Measurements from ENCODE around the gene HCN4. TPM values are rescaled to one million over a fixed set of nuclear protein-coding genes. Genes with fewer than 3 reads are reported as not detected.

The HCN4 gene
- 8.5 and 9.3 TPM in 2 replicates for total RNA-seq (2021; fragmentation: NEBNext Ultra II Directional; extraction: Animal tissue kit (Norgen Biotek cat#: 25700))
- 3.7 and 4.1 TPM in 2 replicates for polyA plus RNA-seq (2011; rRNA removed)
- polyA plus RNA-seq (2011; cell fraction: cytosol; rRNA removed): 1.8 TPM
- polyA plus RNA-seq (2011; cell fraction: nucleus; rRNA removed): 4.5 TPM
- polyA plus RNA-seq (2012, experiment 1 of 2): 8.5 to 11.8 TPM (median 9.7 TPM) in 4 replicates
- 8.7 TPM for polyA plus RNA-seq (2012, experiment 2 of 2)
- 5.8 TPM for polyA plus RNA-seq (2013, experiment 1 of 2)
- 6.7 TPM for polyA plus RNA-seq (2013, experiment 2 of 2)
- 5.0 and 5.7 TPM in 2 replicates for polyA minus RNA-seq (2011; rRNA and poly(A)+ RNA removed)
- 4.4 TPM for polyA minus RNA-seq (2011; cell fraction: cytosol; rRNA and poly(A)+ RNA removed)
- 7.2 TPM for polyA minus RNA-seq (2011; cell fraction: nucleus; rRNA and poly(A)+ RNA removed)
- long read RNA-seq, experiment 1, partial matches to known transcripts: 0 of 14 reads
- long read RNA-seq, experiment 1, other reads (novel, unspliced or antisense): 14 of 14 reads
- long read RNA-seq, experiment 2, partial matches to known transcripts: 1 of 2 reads
- long read RNA-seq, experiment 2, other reads (novel, unspliced or antisense): 1 of 2 reads

- Histone ChIP-seq H3K14ac (ENCODE audit: insufficient read length) (no peak within 1 kb of the TSS), H3K23me2 (ENCODE audit: low read depth, low read length) (peaks cover 17% of the 10 kb centered on the region), H4K8ac (ENCODE audit: extremely low read depth, insufficient read depth, low read length) (peak within 1 kb of the TSS; percentile 84), H2BK12ac (ENCODE audit: low read depth, low read length) (peak within 1 kb of the TSS; percentile 80; the same call in 1 of the 2 replicates), H3K36me3 (ENCODE audit: control insufficient read depth in 2 of 4, insufficient read depth in 4 of 4, low read length in 3 of 4) (no peaks in the 10 kb centered on the region), H2BK20ac (ENCODE audit: low read length) (no peak within 1 kb of the TSS), H4K20me1 (replicated peaks in 1 of 2; ENCODE audit: control insufficient read depth in 1 of 2, insufficient read depth in 2 of 2, low read length in 2 of 2) (peaks cover 20 to 24% of the 10 kb centered on the region in 2 experiments), H4K91ac (replicated peaks; ENCODE audit: insufficient read length, low read length) (no peak within 1 kb of the TSS), H3K27ac (ENCODE audit: low read depth, low read length) (no peak within 1 kb of the TSS; the same call in 1 of the 2 replicates), H4K5ac (ENCODE audit: insufficient read length, low read depth, low read length) (no peak within 1 kb of the TSS), H3K4me3 (ENCODE audit: extremely low read depth in 1 of 4, insufficient read depth in 2 of 4, low read depth in 3 of 4, low read length in 4 of 4) (peak within 1 kb of the TSS; percentile 68 to 84 (median 76)), H2AK5ac (ENCODE audit: low read depth, low read length) (no peak within 1 kb of the TSS), H3K23ac (ENCODE audit: insufficient read length) (no peak within 1 kb of the TSS), H3K56ac (replicated peaks; ENCODE audit: insufficient read length, low read depth, low read length) (no peak within 1 kb of the TSS), H3K4me2 (ENCODE audit: insufficient read depth in 1 of 2, low read depth in 2 of 2, low read length in 2 of 2) (peak within 1 kb of the TSS; percentile 64 to 97), H2AFZ (ENCODE audit: low read length) (peak within 1 kb of the TSS; percentile 68; the same call in 1 of the 2 replicates), H3K27me3 (replicated peaks in 1 of 4; ENCODE audit: control insufficient read depth in 3 of 4, extremely low read depth in 1 of 4, insufficient read depth in 3 of 4, low read length in 3 of 4) (peaks cover 0 to 26% (median 20%) of the 10 kb centered on the region in 4 experiments; a peak in 6 of 7 replicates), H3K9me3 (ENCODE audit: insufficient read depth in 2 of 2, low read depth in 1 of 2, low read length in 1 of 2) (no peaks in the 10 kb centered on the region), H2BK5ac (ENCODE audit: low read depth, low read length) (peak within 1 kb of the TSS; percentile 24; the same call in 1 of the 2 replicates), H2BK15ac (ENCODE audit: low read length) (peak within 1 kb of the TSS; percentile 67; the same call in 1 of the 2 replicates), H3K79me2 (ENCODE audit: control insufficient read depth in 1 of 2, insufficient read depth in 2 of 2, low read length in 2 of 2) (peaks cover 0 to 41% of the 10 kb centered on the region in 2 experiments; a peak in 2 of 4 replicates), H3K4me1 (replicated peaks in 1 of 4; ENCODE audit: control insufficient read depth in 3 of 4, insufficient read depth in 4 of 4, low read length in 3 of 4) (peaks cover 15 to 51% (median 24%) of the 10 kb centered on the region in 4 experiments), H3K4ac (replicated peaks; ENCODE audit: insufficient read length, low read depth, low read length) (peak within 1 kb of the TSS; percentile 47), H3K79me1 (ENCODE audit: low read depth, low read length) (peaks cover 10% of the 10 kb centered on the region), H3K9ac (replicated peaks in 1 of 4; ENCODE audit: extremely low read depth in 1 of 4, low read depth in 3 of 4, low read length in 3 of 4) (peak within 1 kb of the TSS in 3 of 4 experiments; percentile 60 to 86 (median 71); a peak in 5 of 7 replicates), H2BK120ac (replicated peaks; ENCODE audit: low read depth, low read length) (no peak within 1 kb of the TSS), H3K18ac (ENCODE audit: extremely low read depth, low read length) (peak within 1 kb of the TSS; percentile 83)
- FAIRE-seq (no peak), DNase-seq (ENCODE audit: low read depth in 1 of 2, low spot score in 2 of 2) (peak in 1 of 2 experiments; percentile 85)
- ChIA-PET POLR2A (ENCODE audit: partially characterized antibody) (interaction anchor here (1.0 to 4.1 kb wide), 4 partner anchors 9 to 149 kb away, joined by 3 to 17 read pairs (median 4); no protein-coding TSS in a partner anchor), CTCF (ENCODE audit: partially characterized antibody) (interaction anchor here (0.7 to 1.8 kb wide), 5 partner anchors 11 to 43 kb away, joined by 3 to 4 read pairs (median 3); no protein-coding TSS in a partner anchor)
- WGBS, 2 experiments (ENCODE audit: extremely low coverage in 1 of 2, insufficient coverage in 1 of 2, insufficient read length in 1 of 2, insufficient replicate concordance in 2 of 2, low coverage in 1 of 2, low lambda C conversion rate in 2 of 2, missing lambda C conversion rate in 1 of 2): 2% methylated on average over 39 of the region's 109 CpGs; no CpG with 5 or more reads in 1 of the 2 experiments
- TF ChIP-seq YY1 (IDR thresholded peaks at IDR 0.05; ENCODE audit: low read depth, low read length) (peak; percentile 40; the same call in 1 of the 2 replicates), BACH1 (IDR thresholded peaks at IDR 0.05; ENCODE audit: low read length) (no peak), SIN3A (conservative IDR thresholded peaks at IDR 0.05 in 1 of 2, IDR thresholded peaks at IDR 0.05 in 1 of 2; ENCODE audit: low read depth in 1 of 2, low read length in 2 of 2) (peak in 1 of 2 experiments; percentile 72; a peak in 2 of 4 replicates), KDM4A (IDR thresholded peaks at IDR 0.05; ENCODE audit: low read depth, low read length, severe bottlenecking) (peak; percentile 83), RBBP5 (IDR thresholded peaks at IDR 0.05; ENCODE audit: borderline replicate concordance, low read depth, low read length) (peak; percentile 30; the same call in 1 of the 2 replicates), TAF1 (IDR thresholded peaks at IDR 0.05; ENCODE audit: low read depth, low read length) (peak; percentile 53; the same call in 1 of the 2 replicates), CBX5 (IDR thresholded peaks at IDR 0.05; ENCODE audit: low read depth, low read length) (no peak)
Observed at GRCh38 chr15:73368301-73369136, at the start of gene HCN4. HCN4 (minus strand) TSS chr15:73368958; CDS start chr15:73368270, 688 bp downstream.
